Thyroid gland (tissue), 4 donors: Measurements from ENCODE around the gene CLK2. TPM values are rescaled to one million over a fixed set of nuclear protein-coding genes. Genes with fewer than 3 reads are reported as not detected.

Experiments used
- DNase-seq, 2 donors: peaks; one replicate each; pipeline ENCODE4 v3.0.0-alpha.2; 2019
- H3K27ac ChIP-seq, 3 donors: fragments of 200-600 bp; sonication (generic); 1 replicate in 2 of 3; 2 replicates in 1 of 3; pipeline ENCODE4 v1.5.1; 2016 to 2019; ENCODE audit warnings: mild to moderate bottlenecking in 1 of 3, moderate library complexity in 1 of 3
- H3K27me3 ChIP-seq: fragments of 200-600 bp; sonication (generic); one replicate; pipeline ENCODE4 v1.5.1; 2019
- H3K36me3 ChIP-seq, 2 donors: fragments of 200-600 bp; sonication (generic); one replicate each; pipeline ENCODE4 v1.5.1; 2016 to 2019
- H3K4me1 ChIP-seq, 2 donors: fragments of 200-600 bp; sonication (generic); one replicate each; pipeline ENCODE4 v1.5.1; 2017 to 2019
- H3K4me3 ChIP-seq, 3 donors: fragments of 200-600 bp; sonication (generic); replicated peaks in 1 of 3; 1 replicate in 2 of 3; 2 replicates in 1 of 3; pipeline ENCODE4 v1.5.1; 2016; ENCODE audit warnings: mild to moderate bottlenecking in 1 of 3
- H3K9me3 ChIP-seq: fragments of 200-600 bp; sonication (generic); one replicate; pipeline ENCODE4 v1.5.1; 2017
- POLR2A ChIP-seq, 2 donors: fragments of 450-650 bp; IDR thresholded peaks; one replicate each; pipeline ENCODE4 v1.6.1; 2017; ENCODE audit warnings: antibody characterized with exemption in 2 of 2, mild to moderate bottlenecking in 2 of 2, moderate library complexity in 1 of 2
- WGBS, 2 donors: methylation state at CpG; one replicate each; pipeline ENCODE4 v1.1.5; 2017; 5-methylcytosine and 5-hydroxymethylcytosine counted together
- intact Hi-C: fragments of 100-400 bp; cut with DNase I; formaldehyde crosslinking; loops from one replicate; pipeline ENCODE4 v1.15.1; 2023
- total RNA-seq, 4 donors: library from RNA; depleted of rRNA; stranded (reverse); fragments of >200 nt; gene quantifications; one replicate each; pipeline ENCODE4 v1.2.3, GENCODE V29; 2016
- TF ChIP-seq, protein P1 (sequence below), 6 experiments: fragments of 200-600 bp in 3 of 6; fragments of 450-650 bp in 3 of 6; sonication (generic) in 3 of 6; IDR thresholded peaks; one replicate each; pipeline ENCODE4 v1.5.1; 2016 to 2019; ENCODE audit warnings: antibody characterized with exemption in 6 of 6, mild to moderate bottlenecking in 2 of 6, inconsistent platforms in 1 of 6, moderate library complexity in 1 of 6

CLK2 gene
- total RNA-seq, 4 donors from 2014 or later = 40.0 to 61.6 (median 56.2) TPM

DNA sequence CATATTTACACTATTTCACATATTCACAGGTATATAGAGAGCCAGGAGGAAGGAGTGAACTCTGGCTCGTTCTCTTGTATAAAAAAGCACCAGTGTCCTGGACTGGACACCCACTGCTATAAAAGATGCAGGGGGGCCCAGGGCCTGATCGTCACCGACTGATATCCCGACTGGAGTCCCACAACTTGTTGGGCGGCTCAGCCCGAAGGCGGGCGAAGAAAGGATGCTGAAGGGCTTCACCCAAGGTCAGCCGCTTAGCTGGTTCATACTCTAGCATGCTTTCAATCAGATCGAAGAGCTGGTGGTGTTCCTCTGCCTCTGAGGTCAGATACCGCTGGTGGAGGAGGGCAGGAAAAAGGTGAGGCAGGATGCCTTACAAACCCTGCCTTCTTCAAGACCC is 10.2 kb downstream of the CLK2 start:
- intact Hi-C loops = no loop called here
- Histone ChIP-seq H3K36me3 (peaks cover 46 to 54% of the 10 kb centered on the region in 2 donors), H3K9me3 (no peaks in the 10 kb centered on the region), H3K4me3 (no peak overlapping the region), H3K4me1 (peaks cover 11 to 12% of the 10 kb centered on the region in 2 donors), H3K27ac (no peak overlapping the region), H3K27me3 (no peaks in the 10 kb centered on the region)
- no peak for TF ChIP-seq POLR2A (IDR thresholded peaks at IDR 0.05)
- TF ChIP-seq, protein P1, sequence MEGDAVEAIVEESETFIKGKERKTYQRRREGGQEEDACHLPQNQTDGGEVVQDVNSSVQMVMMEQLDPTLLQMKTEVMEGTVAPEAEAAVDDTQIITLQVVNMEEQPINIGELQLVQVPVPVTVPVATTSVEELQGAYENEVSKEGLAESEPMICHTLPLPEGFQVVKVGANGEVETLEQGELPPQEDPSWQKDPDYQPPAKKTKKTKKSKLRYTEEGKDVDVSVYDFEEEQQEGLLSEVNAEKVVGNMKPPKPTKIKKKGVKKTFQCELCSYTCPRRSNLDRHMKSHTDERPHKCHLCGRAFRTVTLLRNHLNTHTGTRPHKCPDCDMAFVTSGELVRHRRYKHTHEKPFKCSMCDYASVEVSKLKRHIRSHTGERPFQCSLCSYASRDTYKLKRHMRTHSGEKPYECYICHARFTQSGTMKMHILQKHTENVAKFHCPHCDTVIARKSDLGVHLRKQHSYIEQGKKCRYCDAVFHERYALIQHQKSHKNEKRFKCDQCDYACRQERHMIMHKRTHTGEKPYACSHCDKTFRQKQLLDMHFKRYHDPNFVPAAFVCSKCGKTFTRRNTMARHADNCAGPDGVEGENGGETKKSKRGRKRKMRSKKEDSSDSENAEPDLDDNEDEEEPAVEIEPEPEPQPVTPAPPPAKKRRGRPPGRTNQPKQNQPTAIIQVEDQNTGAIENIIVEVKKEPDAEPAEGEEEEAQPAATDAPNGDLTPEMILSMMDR (IDR thresholded peaks at IDR 0.05) = no peak
- DNase-seq = no peak
- 89 to 92% methylated on average over 11 of the region's 11 CpGs for WGBS, 2 donors

DNA sequence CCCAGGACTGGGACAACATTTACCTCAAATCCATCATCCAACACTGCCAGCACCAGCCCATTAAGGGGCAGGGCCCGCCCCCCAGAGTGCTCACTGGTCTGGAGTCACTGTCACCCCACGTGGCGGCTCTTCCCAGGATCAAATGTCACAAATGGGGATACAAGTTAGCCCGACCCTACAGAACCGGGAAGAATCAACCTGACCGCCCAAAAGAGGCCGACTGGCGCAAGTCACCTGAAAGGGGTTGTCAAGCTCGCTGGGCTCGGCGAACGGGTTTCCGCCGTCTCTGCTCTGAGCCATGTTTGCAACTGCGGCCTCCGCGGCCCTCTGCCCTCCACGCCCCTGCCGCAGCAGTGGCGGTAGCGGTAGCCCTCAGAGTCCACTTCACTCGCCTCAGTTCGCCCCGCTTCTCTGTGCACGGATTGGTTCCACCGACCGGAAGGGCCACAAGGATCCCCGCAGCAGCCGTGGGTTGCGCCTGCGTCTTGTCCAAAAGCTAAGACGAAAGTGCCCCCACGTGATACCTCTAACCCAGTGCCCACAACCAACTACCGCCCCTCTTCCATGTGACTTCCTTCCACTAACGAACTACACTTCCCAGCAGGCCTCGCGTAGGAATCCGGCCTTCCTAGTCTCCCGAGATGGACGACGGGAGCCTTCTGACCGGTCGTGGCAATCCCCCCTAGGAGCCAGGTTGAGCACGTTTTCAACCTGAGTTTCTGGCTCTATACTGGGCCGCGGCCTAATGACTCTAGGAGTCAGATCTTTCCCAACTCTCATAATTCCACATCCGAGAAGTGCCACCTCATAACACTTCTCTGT is 11.2 kb downstream of the CLK2 start, which contains the start of gene SCAMP3:
TSS of gene SCAMP3 (minus strand) at position 509 of the 822 bp plus-strand sequence. CDS start at position 300, 209 bp downstream.
- 0 to 1% methylated on average over 28 to 29 of the region's 47 CpGs for WGBS, 2 donors
- H3K4me1 ChIP-seq = peaks cover 11 to 12% of the 10 kb centered on the region in 2 donors
- no peaks in the 10 kb centered on the region for H3K9me3 ChIP-seq
- no peaks in the 10 kb centered on the region for H3K27me3 ChIP-seq
- peak within 1 kb of the TSS; percentile 56 to 80 (median 58) for H3K27ac ChIP-seq
- intact Hi-C loops = no loop called here
- H3K4me3 ChIP-seq = peak within 1 kb of the TSS; percentile 50 to 57 (median 53)
- DNase-seq = peak; percentile 98
- TF ChIP-seq, protein P1 (IDR thresholded peaks at IDR 0.05) = peak in 1 of 6 experiments; percentile 4
- TF ChIP-seq POLR2A (IDR thresholded peaks at IDR 0.05) = peak in 1 of 2 donors; percentile 77
- H3K36me3 ChIP-seq = peaks cover 36 to 44% of the 10 kb centered on the region in 2 donors

DNA sequence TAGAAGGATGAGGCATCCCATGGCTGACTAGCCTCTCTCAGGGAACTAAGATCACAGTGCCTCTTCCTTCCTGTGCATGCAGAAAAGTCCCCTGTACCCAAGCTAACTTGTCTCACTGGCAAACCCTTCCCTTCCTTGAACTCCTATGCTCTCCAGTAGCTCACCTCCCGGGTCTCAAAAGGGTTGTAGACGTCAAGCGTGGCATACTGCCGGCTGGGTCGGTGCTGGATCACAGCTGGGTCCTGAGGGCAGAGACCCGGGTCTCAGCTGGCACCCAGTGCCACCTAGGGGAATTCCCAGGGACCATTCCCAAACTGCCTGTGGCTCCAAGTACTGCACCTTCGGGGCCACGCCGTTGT is 11.8 kb downstream of the CLK2 start:
- peak overlapping the region; percentile 50 to 57 (median 53) for H3K4me3 ChIP-seq
- peaks cover 30 to 38% of the 10 kb centered on the region in 2 donors for H3K36me3 ChIP-seq
- H3K27me3 ChIP-seq = no peaks in the 10 kb centered on the region
- no peaks in the 10 kb centered on the region for H3K9me3 ChIP-seq
- DNase-seq = peak in 1 of 2 donors; percentile 20
- intact Hi-C loops = no loop called here
- 0% methylated on average over 7 to 9 of the region's 9 CpGs for WGBS, 2 donors
- TF ChIP-seq, protein P1 (IDR thresholded peaks at IDR 0.05) = peak in 1 of 6 experiments; percentile 19
- TF ChIP-seq POLR2A (IDR thresholded peaks at IDR 0.05) = no peak
- peaks cover 11 to 12% of the 10 kb centered on the region in 2 donors for H3K4me1 ChIP-seq
- peak overlapping the region; percentile 12 to 80 (median 52) for H3K27ac ChIP-seq

DNA sequence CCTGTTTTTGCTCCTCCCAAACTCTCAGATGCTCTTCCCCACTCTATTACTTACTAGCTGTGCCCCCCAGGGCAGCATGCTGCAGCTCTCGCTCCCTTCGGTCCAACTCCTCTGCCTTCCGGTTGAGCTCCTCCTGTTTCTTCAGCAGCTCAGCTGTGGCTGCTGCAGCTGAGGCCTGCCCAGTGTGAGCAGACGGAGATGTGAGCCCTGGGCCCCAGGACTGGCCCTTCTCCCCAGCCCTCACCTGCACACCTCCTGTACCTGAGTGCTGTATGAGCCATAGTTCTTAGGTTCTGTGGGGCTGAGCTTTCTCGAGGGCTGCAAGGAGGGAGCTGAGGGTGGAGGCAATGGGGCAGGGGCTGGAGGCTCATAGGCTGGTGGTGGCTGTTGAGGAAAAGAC is 13.0 kb downstream of the CLK2 start:
- Histone ChIP-seq H3K4me3 (no peak overlapping the region), H3K27me3 (no peaks in the 10 kb centered on the region), H3K27ac (no peak overlapping the region), H3K36me3 (peaks cover 22 to 26% of the 10 kb centered on the region in 2 donors), H3K9me3 (no peaks in the 10 kb centered on the region), H3K4me1 (peaks cover 12 to 19% of the 10 kb centered on the region in 2 donors)
- TF ChIP-seq, protein P1 (IDR thresholded peaks at IDR 0.05) = no peak
- no peak for TF ChIP-seq POLR2A (IDR thresholded peaks at IDR 0.05)
- DNase-seq = no peak
- intact Hi-C loops = no loop called here
- 89 to 92% methylated on average over 5 of the region's 5 CpGs for WGBS, 2 donors
